Type B pancreatic cell (in vitro differentiated cells): ENCODE data around the gene LAG3. TPM values are rescaled to one million over a fixed set of nuclear protein-coding genes. Genes with fewer than 3 reads are reported as not detected.

Experiments used
- DNase-seq: peaks from one replicate; pipeline ENCODE4 v3.0.0; 2021; ENCODE audit warnings: mixed read lengths; ENCODE audit not compliant: unreplicated experiment; ENCODE audit errors: extremely low spot score
- H3K27ac Mint-ChIP-seq: 2 replicates; pipeline ENCODE4 v1.8.0; 2021; ENCODE audit warnings: mild to moderate bottlenecking, mixed read lengths
- H3K27me3 Mint-ChIP-seq: 2 replicates; pipeline ENCODE4 v1.8.0; 2021; ENCODE audit warnings: mixed read lengths
- H3K36me3 Mint-ChIP-seq: 2 replicates; pipeline ENCODE4 v1.8.0; 2021; ENCODE audit warnings: mixed read lengths
- H3K4me1 Mint-ChIP-seq: one replicate; pipeline ENCODE4 v1.8.0; 2021; ENCODE audit warnings: mixed read lengths; ENCODE audit not compliant: unreplicated experiment
- H3K4me3 Mint-ChIP-seq: 2 replicates; pipeline ENCODE4 v1.8.0; 2021; ENCODE audit warnings: mild to moderate bottlenecking, mixed read lengths
- H3K9me3 Mint-ChIP-seq: 2 replicates; pipeline ENCODE4 v1.8.0; 2021; ENCODE audit warnings: mixed read lengths
- CTCF ChIP-seq: fragments of 200-600 bp; sonication (generic); conservative IDR thresholded peaks from 2 replicates; pipeline ENCODE4 v1.5.0; 2021; ENCODE audit warnings: antibody characterized with exemption, mild to moderate bottlenecking
- total RNA-seq: library from RNA; stranded (reverse); gene quantifications from 2 replicates; pipeline ENCODE4 v1.2.1, GENCODE V29; 2021; ENCODE audit warnings: low replicate concordance

Gene LAG3
- total RNA-seq, 1 donor from 2014 or later = 2.6 TPM

GRCh38 chr12:6780573-6780972 is 8.3 kb downstream of the LAG3 start:
- Mint-ChIP-seq H3K27ac (no peak overlapping the region), H3K4me3 (no peak overlapping the region), H3K9me3 (no peaks in the 10 kb centered on the region), H3K27me3 (peaks cover 44% of the 10 kb centered on the region), H3K36me3 (peaks cover 8% of the 10 kb centered on the region), H3K4me1 (peaks cover 17% of the 10 kb centered on the region)
- no peak for DNase-seq
- TF ChIP-seq CTCF = no peak

GRCh38 chr12:6782119-6782518 is 9.8 kb downstream of the LAG3 start:
- DNase-seq = no peak
- H3K36me3 Mint-ChIP-seq = peaks cover 4% of the 10 kb centered on the region
- peaks cover 38% of the 10 kb centered on the region for H3K27me3 Mint-ChIP-seq
- peaks cover 27% of the 10 kb centered on the region for H3K4me1 Mint-ChIP-seq
- no peak overlapping the region for H3K4me3 Mint-ChIP-seq
- no peak for TF ChIP-seq CTCF
- no peak overlapping the region for H3K27ac Mint-ChIP-seq
- H3K9me3 Mint-ChIP-seq = no peaks in the 10 kb centered on the region

GRCh38 chr12:6782850-6783566 is 10.7 kb downstream of the LAG3 start:
- H3K9me3 Mint-ChIP-seq = no peaks in the 10 kb centered on the region
- H3K27me3 Mint-ChIP-seq = peaks cover 29% of the 10 kb centered on the region
- H3K4me3 Mint-ChIP-seq = no peak overlapping the region
- H3K27ac Mint-ChIP-seq = peak overlapping the region; percentile 10
- H3K36me3 Mint-ChIP-seq = peaks cover 2% of the 10 kb centered on the region
- peaks cover 26% of the 10 kb centered on the region for H3K4me1 Mint-ChIP-seq
- no peak for DNase-seq
- no peak for TF ChIP-seq CTCF

GRCh38 chr12:6783828-6784227 is 11.5 kb downstream of the LAG3 start:
- no peak for TF ChIP-seq CTCF
- H3K27me3 Mint-ChIP-seq = peaks cover 21% of the 10 kb centered on the region
- no peaks in the 10 kb centered on the region for H3K36me3 Mint-ChIP-seq
- H3K27ac Mint-ChIP-seq = no peak overlapping the region
- no peak overlapping the region for H3K4me3 Mint-ChIP-seq
- peaks cover 18% of the 10 kb centered on the region for H3K4me1 Mint-ChIP-seq
- no peaks in the 10 kb centered on the region for H3K9me3 Mint-ChIP-seq
- DNase-seq = no peak

- Mint-ChIP-seq H3K27ac (no peak overlapping the region), H3K4me1 (peaks cover 16% of the 10 kb centered on the region), H3K9me3 (no peaks in the 10 kb centered on the region), H3K4me3 (no peak overlapping the region), H3K36me3 (no peaks in the 10 kb centered on the region), H3K27me3 (peaks cover 21% of the 10 kb centered on the region)
- DNase-seq = no peak
- no peak for TF ChIP-seq CTCF
Measured at GRCh38 chr12:6784296-6784695, 12.0 kb downstream of the LAG3 start.
